Peyer's patch (tissue), 4 donors: ENCODE data around the gene PLCD1.

ENCODE experiments used
- POLR2A ChIP-seq, 2 donors: fragments of 450-650 bp; IDR thresholded peaks; one replicate each; pipeline ENCODE4 v1.5.1; 2017; ENCODE audit warnings: antibody characterized with exemption in 2 of 2, mild to moderate bottlenecking in 2 of 2, moderate library complexity in 2 of 2
- TF ChIP-seq, protein P1 (sequence below), 6 experiments: fragments of 450-650 bp in 4 of 6; fragments of 200-600 bp in 2 of 6; sonication (generic) in 1 of 6; IDR thresholded peaks; one replicate each; pipeline ENCODE4 v1.5.1; 2017 to 2019; ENCODE audit warnings: antibody characterized with exemption in 6 of 6, mild to moderate bottlenecking in 3 of 6, moderate library complexity in 1 of 6

- TF ChIP-seq, protein P1, sequence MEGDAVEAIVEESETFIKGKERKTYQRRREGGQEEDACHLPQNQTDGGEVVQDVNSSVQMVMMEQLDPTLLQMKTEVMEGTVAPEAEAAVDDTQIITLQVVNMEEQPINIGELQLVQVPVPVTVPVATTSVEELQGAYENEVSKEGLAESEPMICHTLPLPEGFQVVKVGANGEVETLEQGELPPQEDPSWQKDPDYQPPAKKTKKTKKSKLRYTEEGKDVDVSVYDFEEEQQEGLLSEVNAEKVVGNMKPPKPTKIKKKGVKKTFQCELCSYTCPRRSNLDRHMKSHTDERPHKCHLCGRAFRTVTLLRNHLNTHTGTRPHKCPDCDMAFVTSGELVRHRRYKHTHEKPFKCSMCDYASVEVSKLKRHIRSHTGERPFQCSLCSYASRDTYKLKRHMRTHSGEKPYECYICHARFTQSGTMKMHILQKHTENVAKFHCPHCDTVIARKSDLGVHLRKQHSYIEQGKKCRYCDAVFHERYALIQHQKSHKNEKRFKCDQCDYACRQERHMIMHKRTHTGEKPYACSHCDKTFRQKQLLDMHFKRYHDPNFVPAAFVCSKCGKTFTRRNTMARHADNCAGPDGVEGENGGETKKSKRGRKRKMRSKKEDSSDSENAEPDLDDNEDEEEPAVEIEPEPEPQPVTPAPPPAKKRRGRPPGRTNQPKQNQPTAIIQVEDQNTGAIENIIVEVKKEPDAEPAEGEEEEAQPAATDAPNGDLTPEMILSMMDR (IDR thresholded peaks at IDR 0.05): no peak
- TF ChIP-seq POLR2A (IDR thresholded peaks at IDR 0.05): no peak
Measured at GRCh38 chr3:38029400-38030125, at the start of gene PLCD1.
